Esophagus muscularis mucosa (tissue), 4 donors: ENCODE data around the gene HDAC1.

ENCODE experiments used
- EP300 ChIP-seq: sonication (generic); formaldehyde crosslinking; IDR thresholded peaks from one replicate; pipeline ENCODE4 v1.6.1; 2017; ENCODE audit warnings: antibody characterized with exemption
- POLR2AphosphoS5 ChIP-seq, 2 donors: sonication (generic); formaldehyde crosslinking; IDR thresholded peaks; one replicate each; pipeline ENCODE4 v1.6.1; 2017; ENCODE audit warnings: antibody characterized with exemption in 2 of 2
- TF ChIP-seq, protein P1 (sequence below), 3 experiments: fragments of 200-600 bp in 2 of 3; fragments of 450-650 bp in 1 of 3; sonication (generic) in 2 of 3; IDR thresholded peaks; one replicate each; pipeline ENCODE4 v1.5.1; 2017 to 2019; ENCODE audit warnings: antibody characterized with exemption in 3 of 3, mild to moderate bottlenecking in 2 of 3, moderate library complexity in 1 of 3

DNA sequence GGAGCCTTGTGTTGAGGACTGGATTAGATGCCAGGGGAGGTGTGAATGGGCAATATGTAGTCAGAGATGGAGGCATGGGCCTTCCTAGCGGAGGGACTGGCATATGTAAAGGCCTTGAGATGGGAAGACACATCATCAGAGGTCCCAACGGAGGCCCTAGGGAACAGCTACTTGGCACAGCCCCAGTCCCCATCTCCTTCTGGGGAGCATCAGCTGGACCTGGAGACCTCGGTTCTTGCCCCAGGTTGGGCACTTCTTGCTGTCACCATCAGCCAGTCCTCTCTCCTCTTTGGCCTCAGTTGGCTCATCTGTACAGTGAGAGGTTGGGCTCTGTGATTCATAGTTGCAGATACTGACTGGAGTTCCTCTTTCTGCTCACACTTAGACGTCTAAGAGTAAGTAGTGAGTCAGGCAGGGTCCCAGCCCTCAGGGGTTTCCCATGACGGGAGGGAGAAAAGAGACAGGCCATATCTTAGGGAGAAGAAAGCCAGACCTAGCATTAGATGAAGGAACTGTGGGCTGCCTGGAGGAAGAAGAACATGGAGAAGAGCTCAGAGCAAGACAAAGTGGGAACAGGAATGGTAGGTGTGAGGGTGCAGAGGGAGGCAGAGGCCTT is 47.6 kb downstream of the HDAC1 start:
- TF ChIP-seq, protein P1, sequence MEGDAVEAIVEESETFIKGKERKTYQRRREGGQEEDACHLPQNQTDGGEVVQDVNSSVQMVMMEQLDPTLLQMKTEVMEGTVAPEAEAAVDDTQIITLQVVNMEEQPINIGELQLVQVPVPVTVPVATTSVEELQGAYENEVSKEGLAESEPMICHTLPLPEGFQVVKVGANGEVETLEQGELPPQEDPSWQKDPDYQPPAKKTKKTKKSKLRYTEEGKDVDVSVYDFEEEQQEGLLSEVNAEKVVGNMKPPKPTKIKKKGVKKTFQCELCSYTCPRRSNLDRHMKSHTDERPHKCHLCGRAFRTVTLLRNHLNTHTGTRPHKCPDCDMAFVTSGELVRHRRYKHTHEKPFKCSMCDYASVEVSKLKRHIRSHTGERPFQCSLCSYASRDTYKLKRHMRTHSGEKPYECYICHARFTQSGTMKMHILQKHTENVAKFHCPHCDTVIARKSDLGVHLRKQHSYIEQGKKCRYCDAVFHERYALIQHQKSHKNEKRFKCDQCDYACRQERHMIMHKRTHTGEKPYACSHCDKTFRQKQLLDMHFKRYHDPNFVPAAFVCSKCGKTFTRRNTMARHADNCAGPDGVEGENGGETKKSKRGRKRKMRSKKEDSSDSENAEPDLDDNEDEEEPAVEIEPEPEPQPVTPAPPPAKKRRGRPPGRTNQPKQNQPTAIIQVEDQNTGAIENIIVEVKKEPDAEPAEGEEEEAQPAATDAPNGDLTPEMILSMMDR (IDR thresholded peaks at IDR 0.05) = no peak
- no peak for TF ChIP-seq EP300
- no peak for TF ChIP-seq POLR2AphosphoS5 (IDR thresholded peaks at IDR 0.05)
